ENCODE data around the gene KSR1.

The KSR1 gene

DNA sequence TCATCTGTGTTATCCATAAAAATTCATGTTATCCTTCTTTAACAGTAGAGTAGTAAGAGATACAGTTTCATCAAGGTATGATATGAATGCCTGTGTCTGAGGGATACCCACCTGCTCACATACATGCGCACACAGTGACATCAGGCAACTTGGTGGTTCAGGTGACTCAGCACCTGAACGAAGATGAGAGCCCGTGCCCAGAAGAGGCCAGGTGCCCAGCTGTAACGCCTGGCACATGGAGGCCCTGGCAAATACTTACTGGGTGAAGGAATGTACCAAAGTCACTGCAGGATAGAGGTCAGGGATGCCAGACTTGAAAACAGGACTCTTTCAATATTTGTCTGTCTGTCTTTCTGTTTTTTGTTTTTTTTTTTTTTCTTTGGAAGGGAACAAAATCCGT, 102.1 kb downstream of the KSR1 start:
- no peak for DNase-seq

DNA sequence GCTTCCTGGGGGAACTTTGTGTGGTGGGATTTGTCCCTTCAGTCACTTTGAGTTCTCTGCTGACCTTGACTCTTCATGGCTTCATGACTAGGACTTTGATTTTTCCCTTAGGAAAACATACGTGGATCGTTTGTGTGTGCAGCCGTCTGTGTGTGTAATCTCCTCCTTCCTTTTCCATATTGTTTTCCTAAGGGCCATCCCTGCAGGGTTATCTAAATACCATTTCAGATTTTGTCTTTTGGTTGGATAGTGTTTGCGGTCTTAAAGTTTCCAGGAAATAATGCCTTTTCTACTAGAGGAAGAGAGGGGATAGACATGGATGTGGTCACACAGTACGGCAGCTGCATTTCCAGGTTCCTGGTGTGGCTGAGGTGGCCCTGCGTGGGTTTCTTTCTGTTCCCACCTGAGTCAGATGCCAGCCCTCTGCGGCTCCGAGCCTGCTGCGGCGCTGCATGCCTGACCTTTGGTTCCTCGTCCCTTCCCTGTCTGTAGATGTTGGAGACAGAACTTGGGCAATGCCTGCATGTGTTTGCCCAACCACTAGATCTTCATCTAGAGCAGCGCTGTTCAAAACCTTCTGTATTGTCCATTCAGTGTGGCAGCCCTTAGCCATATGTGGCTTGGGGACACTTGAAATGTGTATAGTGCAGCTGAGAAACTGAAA, 102.7 kb downstream of the KSR1 start:
- DNase-seq = no peak

DNA sequence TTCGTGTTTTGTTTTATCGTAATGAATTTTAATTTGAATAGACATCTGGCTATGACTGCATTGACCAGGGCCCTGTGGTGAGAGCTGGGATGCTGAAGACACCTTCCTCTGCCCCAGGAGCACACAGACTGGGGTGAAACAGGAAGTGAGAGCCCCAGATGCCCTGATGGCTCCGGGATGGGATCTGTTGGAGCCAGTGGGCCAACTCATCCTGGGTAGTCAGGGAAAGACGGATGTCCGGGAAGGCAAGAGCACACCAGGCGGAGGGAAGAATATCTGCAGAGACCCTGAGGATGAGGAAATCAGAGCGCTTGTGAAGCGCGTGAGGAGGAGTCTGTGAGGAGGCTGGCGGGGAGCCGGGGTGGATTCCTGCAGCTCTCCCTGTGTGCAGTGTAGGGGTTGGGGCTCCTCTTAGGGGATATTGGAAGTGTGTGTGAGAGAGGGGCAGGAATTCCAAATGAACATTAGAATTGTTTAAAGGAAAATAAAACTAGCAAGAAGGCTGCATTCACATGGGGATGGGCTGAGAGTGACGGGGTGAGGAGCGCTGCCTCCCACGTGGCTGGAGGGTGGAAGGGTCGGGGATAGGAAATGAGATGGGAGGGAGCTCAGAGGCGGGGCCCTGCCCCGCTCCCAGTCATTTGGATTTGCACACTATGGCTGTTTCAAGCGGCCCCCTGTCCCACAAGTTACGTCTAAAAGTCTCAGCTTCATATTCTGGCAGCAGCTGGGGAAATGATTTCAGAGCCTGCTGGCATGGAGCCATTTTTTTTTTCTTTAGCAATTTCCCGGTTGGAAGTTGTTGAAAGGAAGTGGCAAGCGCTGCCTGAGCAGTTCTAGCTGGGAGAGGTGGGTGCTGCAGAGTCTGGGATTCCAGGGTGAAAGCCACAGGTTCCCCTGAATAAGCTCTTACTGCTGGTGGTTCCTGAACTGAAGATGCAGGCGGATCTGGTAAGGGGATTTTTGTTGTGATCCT, 103.5 kb downstream of the KSR1 start:
- DNase-seq = peak; percentile 85 to 90

DNA sequence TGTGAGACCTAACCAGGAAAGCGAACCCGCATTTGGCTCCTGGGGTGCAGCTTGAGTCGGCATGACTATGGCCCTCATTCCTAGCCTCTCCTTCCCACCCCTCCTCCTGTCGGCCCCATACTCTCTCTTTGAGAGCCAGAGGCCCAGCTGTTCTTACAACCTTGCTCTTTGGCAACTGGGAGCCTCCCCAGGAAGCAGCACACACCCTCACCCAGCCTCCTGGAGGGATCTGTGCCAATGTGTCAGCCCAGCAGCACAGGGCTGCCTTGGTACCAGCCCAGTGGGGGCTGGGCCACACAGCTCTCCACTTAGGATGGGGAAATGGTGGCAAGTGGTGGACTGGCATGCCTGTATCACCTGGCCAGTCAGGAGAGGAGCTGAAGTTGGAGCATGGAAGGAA, 104.4 kb downstream of the KSR1 start:
- DNase-seq = no peak

DNA sequence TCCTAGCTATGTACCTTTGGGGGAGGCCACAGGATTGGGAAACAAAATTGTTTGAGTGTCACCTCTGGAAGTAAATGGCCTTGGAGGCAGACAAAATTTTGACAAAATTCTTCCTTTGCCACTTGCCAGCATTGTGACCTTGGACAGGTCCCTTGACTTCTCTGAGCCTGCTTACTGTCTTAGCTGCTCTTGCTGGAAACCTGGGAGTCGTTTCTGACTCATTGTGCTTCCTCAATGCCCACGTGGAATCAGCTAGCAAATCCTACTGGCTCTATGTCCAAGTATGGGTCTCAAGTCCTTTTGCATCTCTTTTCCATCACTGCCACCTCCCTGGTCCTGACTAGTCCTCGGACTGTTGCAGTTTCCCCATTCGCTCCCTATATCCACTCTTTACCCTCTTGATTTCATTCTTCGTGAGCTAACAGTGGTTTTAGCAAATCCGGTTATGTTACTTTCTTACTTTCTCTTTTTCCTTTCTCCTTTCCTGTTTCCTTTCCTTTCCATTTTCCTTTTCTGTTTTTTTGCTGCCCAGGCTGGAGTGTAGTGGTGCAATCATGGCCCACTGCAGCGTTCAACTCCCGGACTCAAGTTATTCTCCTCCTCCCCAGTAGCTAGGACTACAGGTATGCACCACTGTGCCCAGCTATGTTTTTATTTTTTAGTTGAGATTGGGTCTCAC, 106.7 kb downstream of the KSR1 start:
- DNase-seq = no peak

DNA sequence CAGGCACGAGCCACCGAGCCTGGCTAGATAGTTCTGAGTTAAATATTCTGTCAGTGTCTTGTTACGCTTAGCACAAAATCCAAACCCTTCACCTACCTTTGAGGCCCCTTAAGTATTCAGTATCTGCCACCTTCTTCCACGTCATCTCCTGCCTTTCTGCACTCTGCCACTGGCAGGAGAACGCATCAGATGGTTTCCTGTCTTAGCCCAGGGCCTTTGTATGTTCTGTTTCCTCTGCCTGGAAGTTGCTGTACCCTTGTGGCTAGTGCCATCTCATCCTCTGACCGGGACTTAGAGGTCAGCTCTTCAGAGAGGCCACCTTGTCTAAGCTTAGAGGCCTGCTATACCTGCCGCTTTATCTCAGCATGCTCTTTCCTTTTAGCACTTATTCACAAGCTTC, 107.3 kb downstream of the KSR1 start:
- peak; percentile 15 to 27 for DNase-seq

DNA sequence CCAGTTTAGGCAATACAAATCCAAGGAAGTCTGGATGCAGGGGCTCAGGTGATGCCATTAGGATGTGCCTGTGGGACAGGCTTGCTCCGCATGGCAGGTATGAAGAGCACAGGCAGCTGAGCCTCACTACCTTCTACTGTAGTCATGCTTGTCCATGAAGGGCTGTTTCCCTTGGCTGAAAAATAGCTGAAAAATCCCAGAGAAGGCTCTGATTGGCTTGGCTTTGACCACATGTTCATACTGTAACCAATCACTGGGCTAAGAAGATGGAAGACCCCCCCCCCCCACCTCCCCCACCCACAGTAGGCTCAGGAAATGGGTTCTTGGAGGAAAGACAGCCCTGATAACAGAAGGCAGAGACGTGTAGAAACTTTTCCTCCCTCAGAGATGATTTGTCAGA, 108.2 kb downstream of the KSR1 start:
- peak in 1 of 2 experiments; percentile 12 for DNase-seq

DNA sequence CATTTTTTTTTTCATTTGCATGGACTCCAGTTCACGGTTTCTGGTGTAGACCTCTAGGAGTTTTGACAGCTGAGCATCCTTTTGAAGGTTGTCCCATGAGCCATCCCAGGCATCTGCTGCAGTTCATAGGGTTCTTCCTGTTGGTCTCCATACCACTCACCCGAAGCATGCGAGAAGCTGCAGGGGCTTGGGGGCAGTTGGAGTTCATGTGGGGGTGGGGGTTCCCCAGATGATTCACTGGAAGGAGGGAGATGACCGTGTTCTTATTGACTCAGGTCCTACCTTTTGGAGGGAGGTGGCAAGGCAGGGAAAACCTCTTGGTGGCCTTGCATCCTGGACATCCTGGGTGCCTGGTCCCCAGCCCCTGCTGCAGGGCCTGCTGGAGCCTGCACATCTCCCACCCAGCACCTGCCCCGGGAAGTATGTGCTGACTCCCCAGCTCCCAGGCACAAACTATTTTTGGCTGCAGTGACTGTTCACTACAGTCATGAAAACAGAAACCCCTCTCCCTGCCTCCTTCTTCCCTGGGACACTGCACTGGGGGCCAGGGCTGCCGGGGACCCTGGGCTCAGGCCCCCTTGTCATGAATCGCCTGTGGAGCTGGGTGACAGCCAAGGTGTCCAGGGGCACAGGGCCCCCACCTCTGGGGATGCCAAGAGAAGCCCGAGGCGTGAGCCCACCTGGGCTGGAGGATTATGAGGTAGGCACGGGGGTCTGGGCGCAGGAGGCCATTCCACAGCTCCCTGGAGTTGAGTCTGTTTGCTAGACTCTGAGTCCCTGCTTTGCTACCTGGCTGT, 109.8 kb downstream of the KSR1 start:
- DNase-seq = no peak

DNA sequence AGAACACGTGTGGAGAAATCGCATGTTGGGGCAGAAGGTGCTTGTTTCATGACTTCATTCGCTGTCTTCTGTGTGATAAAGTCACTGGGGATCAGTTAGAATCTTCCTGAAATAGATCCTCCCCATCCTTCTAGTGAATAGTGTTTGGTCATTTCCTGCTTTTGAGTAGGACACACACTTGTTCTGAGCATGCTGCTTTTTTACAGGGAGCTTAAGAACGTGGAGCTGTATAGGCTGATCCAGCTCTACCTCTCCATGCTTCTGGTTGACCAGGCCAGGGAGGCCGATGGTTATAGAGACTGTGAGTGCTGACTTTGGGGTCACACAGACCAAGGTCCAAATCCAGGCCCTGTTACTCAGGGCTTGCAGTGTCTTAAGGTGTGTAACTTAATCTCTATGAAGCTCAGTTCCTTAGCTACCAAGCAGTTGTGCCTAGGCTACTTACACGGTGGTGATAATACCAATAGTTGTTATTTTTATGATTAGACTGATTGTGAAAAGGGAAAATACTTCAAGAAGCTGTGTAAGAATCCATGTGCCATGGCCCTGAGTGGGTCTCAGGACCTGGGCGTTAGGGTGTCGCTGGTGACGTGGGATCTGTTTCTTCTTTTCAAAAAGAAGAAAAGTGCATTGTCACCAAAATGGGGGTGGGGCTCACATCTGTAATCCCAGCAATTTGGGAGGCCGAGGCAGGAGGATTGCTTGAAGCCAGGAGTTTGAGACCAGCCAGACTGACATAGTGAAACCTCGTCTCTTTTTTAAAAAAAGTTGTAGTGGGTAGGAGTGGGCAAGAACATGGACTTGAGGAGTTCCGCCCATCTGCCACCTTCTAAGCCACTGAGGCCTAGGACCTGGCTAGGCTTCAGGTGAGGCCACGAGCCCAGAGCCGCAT, 110.7 kb downstream of the KSR1 start:
- DNase-seq = no peak

DNA sequence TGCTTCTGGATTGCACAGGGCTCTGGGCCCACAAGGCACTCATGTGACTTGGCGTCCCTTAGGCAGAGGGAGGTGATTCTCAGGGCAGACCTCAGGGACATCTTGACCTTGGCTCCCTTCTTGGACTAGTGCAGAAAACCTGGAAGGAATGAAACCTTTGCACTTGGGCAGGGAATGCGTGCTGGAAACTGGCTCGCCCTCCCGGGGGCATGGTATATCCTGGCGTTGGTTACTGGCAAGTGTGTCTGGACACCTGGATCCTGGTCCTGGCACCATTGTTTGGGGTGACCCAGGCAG, 111.3 kb downstream of the KSR1 start:
- no peak for DNase-seq

DNA sequence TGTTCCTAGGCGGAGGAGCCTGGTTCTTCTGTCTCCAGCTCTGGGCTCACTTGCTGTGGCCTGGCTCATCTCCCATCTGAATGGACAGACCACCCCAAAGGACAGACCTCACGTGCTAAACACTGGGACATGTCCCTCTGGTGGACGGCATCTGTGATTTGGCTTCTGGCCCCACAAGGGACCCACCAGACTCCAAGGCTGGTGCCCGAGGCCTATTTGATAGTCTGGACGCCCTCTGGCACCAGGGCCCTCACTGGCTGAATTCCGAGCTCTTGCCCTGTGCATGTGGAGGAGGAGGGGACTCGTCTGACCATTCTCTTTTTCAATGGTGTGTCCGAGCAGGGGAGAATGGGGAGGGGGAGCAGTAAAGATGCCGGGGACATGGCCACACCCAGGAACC, 112.0 kb downstream of the KSR1 start:
- DNase-seq = no peak

DNA sequence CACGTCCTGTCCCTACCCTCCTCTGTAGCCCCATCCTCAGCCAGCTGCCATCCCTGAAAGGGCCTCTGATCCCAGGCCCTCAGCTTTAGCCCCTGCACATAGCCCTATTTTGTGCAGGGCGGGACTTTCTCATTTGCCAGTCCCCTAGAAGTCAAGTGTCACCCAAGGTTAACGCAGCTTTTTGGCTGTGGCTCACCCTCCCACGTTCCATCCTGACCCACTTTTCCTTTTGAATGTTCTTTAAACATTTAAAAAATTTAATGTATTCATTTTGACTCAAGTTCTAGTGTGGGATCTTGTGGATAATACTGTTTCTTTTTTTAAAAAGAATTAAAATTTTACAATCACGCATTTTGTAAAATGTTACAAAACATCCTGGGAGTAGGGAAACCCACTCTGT, 112.6 kb downstream of the KSR1 start:
- no peak for DNase-seq

DNA sequence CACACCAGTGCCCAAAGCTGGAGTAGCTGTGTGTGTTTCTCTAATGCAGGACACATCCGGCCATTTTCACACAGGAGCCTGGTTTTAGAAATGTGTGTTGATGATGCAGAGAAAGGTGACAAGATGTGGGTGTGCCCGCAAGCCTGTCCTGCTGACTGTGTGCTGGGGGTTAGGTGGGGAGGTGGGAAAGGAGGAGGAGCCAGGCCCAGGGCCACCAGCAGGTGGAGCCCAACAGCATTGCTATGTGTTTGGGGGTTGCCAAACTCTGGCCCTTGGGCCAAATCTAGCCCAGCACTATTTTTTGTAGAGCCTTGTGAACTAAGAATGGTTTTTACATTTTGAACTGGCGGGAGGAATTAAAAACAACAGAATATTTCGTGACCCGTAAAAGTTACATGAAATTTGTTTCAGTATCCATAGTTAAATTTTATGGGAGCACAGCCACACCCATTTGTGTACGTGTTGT, 113.0 kb downstream of the KSR1 start:
- DNase-seq = peak; percentile 15 to 18

DNA sequence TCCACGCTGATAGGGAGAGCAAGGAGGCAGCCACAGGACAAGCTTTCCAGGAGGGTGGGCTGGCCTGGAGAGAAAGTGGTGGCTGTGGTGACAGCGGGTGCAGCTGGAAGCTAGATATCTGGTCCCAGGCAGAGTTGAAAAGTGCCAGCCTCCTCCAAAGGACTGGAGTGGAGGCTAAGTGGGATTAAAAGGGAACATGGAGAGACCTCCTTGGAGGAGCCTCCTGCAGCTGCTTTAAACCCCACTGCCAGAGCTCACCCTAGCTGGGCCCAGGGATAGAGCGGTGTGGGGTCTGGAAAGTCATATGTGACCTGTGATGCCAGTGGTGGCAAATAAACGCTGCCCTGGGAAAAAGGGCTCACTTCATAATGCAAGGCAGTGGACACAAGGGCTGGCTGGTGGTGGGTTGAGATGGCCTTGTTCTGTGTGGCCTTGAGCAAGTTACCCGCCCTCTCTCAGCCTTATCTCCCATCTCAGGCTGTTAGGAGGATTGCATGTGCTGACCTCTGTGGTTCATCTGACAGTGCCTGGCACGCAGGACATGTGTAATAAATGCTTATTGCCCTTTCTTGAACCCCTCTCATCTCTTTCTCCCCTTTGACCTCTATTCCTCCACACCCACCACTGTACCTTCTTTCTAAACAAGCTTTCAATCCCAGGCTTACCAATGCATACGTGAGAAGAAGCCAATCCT, 113.8 kb downstream of the KSR1 start:
- no peak for DNase-seq

DNA sequence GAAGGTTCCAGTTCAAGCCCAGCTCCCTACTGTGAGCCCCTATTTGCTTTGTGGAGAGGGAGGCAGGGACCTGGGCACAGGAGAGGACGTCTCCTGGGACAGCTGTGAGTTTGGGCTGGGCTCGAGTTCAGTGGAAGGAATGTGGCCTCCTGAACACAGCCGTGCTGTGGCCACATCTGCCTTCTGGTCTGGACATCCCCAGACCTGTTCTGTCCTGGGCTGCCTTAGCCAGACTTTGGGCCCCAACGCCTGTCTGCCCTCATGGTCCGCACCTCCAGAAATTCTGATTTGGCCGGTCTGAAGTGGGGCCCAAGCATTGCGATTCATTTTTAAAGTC, 114.3 kb downstream of the KSR1 start:
- DNase-seq = no peak

DNA sequence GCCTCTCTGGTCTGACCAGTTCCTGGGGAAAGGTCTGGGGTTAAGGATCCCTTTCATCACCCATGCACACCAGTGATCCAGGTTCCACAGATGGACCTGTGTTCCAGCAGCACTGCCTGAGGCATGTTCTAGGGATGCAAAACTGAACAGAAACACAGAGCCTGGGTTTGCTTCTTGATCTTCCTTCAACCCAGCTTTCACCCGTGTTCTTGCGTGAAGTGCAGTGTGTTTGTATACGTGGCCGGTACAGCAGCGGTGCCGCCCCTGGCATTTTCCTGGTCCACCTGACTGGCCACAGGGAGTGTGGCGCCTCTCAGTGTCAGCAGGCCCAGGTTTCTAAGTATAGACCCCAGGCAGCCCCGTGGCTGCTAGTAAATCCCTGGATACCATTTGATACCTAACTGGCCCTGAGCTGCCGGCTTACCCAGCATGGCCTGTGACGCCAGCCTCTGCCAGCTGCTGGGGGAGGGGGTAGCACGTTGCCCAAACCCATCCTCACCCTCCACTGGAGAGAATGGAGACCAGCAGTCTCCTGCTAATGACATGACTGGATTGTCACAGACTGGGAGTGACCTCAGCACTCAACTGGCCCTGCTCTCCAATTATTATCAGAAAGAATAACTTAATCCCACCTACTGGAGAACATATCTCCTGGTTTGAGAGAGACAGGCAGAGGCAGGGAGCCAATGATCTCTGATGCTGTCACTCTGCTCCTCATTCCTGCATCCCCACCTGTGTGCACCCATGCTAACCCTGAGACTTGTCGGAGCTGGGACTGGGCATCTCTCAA, 115.5 kb downstream of the KSR1 start:
- no peak for DNase-seq

DNA sequence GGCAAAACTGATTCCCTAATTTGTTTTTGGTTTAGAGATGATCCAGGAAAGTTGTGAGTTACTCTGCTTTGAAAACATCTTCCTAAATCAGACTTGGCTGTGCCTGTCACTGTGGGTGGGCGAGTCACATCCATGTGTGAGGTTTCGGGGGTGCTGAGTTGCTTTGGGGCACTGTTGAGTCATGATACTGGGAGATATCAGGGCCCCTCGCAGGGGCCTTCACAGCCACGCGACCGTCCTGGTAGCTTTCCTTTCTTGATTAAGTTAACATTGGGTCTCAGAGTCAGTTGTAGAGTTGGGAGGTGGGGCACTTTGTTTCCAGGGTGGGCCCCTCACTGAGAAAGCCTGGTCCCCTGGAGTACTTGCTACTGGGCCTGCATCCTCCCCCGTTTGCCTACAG, 116.4 kb downstream of the KSR1 start:
- no peak for DNase-seq

DNA sequence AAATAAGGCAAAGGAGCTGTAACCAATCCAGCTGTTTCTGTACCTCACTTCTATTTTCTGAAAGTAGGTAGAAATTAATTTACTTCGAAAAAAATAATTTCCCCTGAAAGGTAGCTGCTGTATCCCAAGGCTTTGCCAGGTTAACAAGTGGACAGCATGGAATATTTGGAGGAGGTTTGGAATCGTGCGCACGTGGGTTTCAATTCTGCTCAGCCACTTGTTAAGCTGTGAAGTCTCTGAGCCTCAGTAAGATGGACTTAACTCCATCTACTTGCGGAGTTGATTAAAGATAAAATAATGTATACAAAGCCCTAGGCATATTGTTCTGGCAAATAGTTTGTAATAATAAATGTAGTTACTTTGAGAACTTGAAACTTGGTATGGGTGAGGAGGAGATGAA, 117.3 kb downstream of the KSR1 start:
- no peak for DNase-seq

DNA sequence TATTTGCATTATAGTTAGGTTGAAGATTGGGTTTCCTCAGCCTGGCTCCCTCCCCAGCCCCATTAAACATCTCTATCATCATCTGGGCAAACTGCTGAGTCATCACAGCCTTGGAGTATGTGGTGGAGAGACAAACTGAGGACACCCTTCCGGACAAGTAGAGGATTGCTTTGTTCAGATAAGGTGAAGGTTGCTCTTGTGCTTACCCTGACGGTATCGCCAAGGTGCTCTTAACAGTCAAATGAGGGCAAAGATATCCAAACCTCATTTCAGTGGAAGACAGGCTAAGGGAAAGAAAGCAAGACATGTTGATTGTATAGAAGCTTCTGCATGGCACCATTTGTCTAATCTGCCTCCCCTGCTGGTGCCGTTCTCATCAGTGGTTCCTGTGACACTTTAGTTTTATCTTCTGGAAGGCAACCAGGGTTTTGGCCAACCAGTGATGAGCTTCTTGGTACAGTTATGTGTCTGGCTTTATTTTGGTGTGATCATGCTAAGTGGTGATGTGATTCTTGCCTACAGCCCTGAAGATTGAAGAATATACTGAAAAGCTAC, 117.8 kb downstream of the KSR1 start:
- no peak for DNase-seq
